GM12873 (cell line): ENCODE data around the gene ACTN4.

ENCODE experiments used
- CTCF ChIP-seq: IDR thresholded peaks from 2 replicates; pipeline ENCODE4 v1.5.1; 2012; ENCODE audit warnings: low read depth, mild to moderate bottlenecking, moderate library complexity, low read length, control low read depth; ENCODE audit not compliant: insufficient read depth; ENCODE audit errors: missing control alignments

The ACTN4 gene

GRCh38 chr19:38726284-38726673, 78.8 kb downstream of the ACTN4 start:
- TF ChIP-seq CTCF = no peak

- no peak for TF ChIP-seq CTCF
Observed at GRCh38 chr19:38726761-38727301, 79.4 kb downstream of the ACTN4 start.

- TF ChIP-seq CTCF = no peak
Observed at GRCh38 chr19:38727306-38727867, 79.9 kb downstream of the ACTN4 start.

GRCh38 chr19:38727868-38728660, 80.6 kb downstream of the ACTN4 start:
- TF ChIP-seq CTCF = no peak

DNA sequence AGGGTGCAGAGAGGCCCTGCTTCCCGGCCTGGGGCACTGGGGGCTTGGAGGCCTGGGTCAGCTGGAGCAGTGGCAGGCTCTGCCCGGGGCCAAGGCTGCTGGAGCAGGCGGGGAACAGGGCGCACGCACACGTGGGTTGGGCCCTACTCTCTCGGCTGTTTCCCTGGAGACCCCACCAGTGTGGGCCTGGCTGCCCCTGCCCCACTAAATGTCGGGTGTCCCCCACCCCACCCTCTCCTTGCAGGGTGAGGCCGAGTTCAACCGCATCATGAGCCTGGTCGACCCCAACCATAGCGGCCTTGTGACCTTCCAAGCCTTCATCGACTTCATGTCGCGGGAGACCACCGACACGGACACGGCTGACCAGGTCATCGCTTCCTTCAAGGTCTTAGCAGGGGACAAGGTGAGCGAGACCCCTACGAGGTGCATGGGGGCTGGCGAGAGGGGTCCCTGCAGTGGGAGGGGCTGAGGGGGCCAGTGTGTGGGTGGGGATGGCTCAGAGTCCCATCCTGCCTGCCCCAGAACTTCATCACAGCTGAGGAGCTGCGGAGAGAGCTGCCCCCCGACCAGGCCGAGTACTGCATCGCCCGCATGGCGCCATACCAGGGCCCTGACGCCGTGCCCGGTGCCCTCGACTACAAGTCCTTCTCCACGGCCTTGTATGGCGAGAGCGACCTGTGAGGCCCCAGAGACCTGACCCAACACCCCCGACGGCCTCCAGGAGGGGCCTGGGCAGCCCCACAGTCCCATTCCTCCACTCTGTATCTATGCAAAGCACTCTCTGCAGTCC, 81.5 kb downstream of the ACTN4 start:
- TF ChIP-seq CTCF = no peak

- peak; percentile 91 for TF ChIP-seq CTCF
Observed at GRCh38 chr19:38729653-38730469, 82.4 kb downstream of the ACTN4 start.
